Sigmoid colon (tissue), 4 donors: ENCODE measurements around the gene PPP1R26.

Experiments used
- EP300 ChIP-seq, 4 donors: sonication (generic); formaldehyde crosslinking; IDR thresholded peaks; one replicate each; pipeline ENCODE4 v1.6.1; 2017; ENCODE audit warnings: antibody characterized with exemption in 4 of 4
- POLR2A ChIP-seq, 2 donors: fragments of 450-650 bp; IDR thresholded peaks; one replicate each; pipeline ENCODE4 v1.6.1; 2016; ENCODE audit warnings: antibody characterized with exemption in 2 of 2, mild to moderate bottlenecking in 2 of 2, moderate library complexity in 2 of 2
- POLR2AphosphoS5 ChIP-seq, 4 donors: sonication (generic); formaldehyde crosslinking; IDR thresholded peaks; one replicate each; pipeline ENCODE4 v1.6.1; 2017; ENCODE audit warnings: antibody characterized with exemption in 4 of 4
- TF ChIP-seq, protein P1 (sequence below), 4 experiments: fragments of 450-650 bp in 3 of 4; fragments of 200-600 bp in 1 of 4; IDR thresholded peaks; one replicate each; pipeline ENCODE4 v1.5.1; 2016 to 2019; ENCODE audit warnings: antibody characterized with exemption in 4 of 4, mild to moderate bottlenecking in 3 of 4, moderate library complexity in 2 of 4

GRCh38 chr9:135515083-135515951, 35.7 kb downstream of the PPP1R26 start:
- TF ChIP-seq, protein P1, sequence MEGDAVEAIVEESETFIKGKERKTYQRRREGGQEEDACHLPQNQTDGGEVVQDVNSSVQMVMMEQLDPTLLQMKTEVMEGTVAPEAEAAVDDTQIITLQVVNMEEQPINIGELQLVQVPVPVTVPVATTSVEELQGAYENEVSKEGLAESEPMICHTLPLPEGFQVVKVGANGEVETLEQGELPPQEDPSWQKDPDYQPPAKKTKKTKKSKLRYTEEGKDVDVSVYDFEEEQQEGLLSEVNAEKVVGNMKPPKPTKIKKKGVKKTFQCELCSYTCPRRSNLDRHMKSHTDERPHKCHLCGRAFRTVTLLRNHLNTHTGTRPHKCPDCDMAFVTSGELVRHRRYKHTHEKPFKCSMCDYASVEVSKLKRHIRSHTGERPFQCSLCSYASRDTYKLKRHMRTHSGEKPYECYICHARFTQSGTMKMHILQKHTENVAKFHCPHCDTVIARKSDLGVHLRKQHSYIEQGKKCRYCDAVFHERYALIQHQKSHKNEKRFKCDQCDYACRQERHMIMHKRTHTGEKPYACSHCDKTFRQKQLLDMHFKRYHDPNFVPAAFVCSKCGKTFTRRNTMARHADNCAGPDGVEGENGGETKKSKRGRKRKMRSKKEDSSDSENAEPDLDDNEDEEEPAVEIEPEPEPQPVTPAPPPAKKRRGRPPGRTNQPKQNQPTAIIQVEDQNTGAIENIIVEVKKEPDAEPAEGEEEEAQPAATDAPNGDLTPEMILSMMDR (IDR thresholded peaks at IDR 0.05) = no peak
- TF ChIP-seq POLR2AphosphoS5 (IDR thresholded peaks at IDR 0.05) (no peak), POLR2A (IDR thresholded peaks at IDR 0.05) (no peak), EP300 (IDR thresholded peaks at IDR 0.05) (no peak)
